IPS DF 19.7 (cell line): ENCODE measurements around the gene PLCD3.
A peak's percentile ranks its signal among the peaks of the same experiment; 100 is the strongest.

ENCODE experiments used
- DNase-seq: peaks from one replicate; pipeline ENCODE4 v3.0.0-alpha.2; 2013; ENCODE audit warnings: low read depth, low spot score

PLCD3 gene

DNA sequence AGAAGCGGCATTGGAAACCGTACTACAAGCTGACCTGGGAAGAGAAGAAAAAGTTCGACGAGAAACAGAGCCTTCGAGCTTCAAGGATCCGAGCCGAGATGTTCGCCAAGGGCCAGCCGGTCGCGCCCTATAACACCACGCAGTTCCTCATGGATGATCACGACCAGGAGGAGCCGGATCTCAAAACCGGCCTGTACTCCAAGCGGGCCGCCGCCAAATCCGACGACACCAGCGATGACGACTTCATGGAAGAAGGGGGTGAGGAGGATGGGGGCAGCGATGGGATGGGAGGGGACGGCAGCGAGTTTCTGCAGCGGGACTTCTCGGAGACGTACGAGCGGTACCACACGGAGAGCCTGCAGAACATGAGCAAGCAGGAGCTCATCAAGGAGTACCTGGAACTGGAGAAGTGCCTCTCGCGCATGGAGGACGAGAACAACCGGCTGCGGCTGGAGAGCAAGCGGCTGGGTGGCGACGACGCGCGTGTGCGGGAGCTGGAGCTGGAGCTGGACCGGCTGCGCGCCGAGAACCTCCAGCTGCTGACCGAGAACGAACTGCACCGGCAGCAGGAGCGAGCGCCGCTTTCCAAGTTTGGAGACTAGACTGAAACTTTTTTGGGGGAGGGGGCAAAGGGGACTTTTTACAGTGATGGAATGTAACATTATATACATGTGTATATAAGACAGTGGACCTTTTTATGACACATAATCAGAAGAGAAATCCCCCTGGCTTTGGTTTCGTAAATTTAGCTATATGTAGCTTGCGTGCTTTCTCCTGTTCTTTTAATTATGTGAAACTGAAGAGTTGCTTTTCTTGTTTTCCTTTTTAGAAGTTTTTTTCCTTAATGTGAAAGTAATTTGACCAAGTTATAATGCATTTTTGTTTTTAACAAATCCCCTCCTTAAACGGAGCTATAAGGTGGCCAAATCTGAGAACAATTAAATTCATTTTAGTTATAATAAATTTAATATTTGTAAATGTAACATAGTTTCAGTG lies 17.7 kb upstream of the PLCD3 start:
- DNase-seq, result no peak

DNA sequence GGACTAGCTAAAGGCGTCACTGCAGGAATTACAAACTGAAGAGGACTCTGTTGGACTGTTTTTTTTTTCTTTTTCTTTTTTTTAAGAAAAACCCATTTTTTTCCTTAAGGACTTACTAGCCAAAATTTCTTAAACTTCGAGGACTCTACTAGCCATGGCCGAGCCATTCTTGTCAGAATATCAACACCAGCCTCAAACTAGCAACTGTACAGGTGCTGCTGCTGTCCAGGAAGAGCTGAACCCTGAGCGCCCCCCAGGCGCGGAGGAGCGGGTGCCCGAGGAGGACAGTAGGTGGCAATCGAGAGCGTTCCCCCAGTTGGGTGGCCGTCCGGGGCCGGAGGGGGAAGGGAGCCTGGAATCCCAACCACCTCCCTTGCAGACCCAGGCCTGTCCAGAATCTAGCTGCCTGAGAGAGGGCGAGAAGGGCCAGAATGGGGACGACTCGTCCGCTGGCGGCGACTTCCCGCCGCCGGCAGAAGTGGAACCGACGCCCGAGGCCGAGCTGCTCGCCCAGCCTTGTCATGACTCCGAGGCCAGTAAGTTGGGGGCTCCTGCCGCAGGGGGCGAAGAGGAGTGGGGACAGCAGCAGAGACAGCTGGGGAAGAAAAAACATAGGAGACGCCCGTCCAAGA lies 16.8 kb upstream of the PLCD3 start:
- DNase-seq, result no peak

DNA sequence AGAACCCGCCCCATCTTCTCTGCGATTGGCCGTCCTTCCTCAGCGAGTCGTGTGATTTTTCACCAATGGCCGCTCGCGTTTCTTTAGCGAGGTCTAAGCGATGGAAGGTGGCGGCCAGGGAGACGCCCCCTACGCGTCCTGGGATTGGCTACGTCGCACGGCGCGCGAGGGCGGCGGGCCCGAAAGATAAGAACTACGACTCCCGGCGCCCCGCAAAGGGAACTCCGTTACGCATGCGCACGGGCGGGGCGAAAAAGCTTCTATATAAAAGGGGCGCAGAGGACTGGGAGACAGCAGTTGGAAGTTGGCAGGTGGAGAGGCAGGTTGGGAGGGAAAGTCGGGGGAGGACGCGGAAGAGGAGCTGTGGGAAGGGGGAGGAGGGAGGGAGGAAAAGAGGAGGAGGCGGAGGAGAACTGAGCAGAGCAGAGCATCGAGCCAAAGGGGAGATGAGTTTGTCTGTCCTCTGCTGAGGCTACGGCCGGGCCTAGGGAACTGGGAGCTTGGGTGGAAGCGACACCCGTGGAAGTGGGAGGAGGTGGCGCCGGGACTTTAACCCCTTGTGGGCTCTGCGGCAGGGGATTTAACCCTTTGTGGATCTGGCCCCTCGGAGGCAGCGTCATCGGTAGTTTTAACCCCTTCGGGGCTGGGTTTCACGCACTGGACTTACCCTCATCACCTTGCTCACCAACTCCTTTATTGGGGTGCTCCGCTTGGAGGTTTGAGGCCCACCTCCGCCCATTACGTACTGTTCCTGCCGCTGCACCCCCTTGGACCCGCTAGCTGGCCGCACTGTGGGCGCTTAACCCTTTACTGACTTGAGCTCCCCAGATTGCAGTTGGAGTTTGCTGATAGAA lies 16.1 kb upstream of the PLCD3 start, which contains the start of gene HEXIM1:
Gene HEXIM1 (plus strand): TSS at position 293 of the 854 bp plus-strand sequence. CDS start 716 bp downstream, outside the sequence.
- peak; percentile 98 for DNase-seq

DNA sequence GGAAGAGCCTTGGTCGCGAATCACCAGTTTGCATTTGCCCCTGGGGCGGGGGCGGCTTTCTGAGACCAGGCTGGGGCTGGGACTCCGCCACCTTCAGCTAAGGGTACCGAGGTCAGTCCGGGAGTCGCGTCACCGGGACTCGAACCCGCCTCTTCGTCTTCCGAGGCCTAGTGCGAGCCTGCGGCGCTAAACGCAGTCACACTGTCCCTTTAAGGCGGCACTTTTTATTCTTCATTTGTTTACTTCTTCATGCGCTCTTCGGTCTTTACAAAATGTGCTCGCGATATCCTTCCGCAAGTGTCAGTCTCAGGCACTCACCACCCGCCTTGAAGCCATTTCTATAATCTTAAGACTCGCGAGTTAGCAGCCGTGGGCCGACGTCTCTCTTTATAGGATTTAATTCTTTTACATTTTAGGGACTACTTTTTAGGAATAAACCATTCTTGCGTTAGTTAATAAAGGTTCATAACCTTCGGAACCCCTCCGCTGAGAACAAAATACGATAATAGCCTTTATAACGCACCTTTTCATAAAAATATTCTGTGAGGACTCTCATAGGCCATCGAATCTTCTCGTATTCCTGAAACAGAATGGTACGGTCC lies 15.4 kb upstream of the PLCD3 start:
- peak; percentile 93 for DNase-seq

DNA sequence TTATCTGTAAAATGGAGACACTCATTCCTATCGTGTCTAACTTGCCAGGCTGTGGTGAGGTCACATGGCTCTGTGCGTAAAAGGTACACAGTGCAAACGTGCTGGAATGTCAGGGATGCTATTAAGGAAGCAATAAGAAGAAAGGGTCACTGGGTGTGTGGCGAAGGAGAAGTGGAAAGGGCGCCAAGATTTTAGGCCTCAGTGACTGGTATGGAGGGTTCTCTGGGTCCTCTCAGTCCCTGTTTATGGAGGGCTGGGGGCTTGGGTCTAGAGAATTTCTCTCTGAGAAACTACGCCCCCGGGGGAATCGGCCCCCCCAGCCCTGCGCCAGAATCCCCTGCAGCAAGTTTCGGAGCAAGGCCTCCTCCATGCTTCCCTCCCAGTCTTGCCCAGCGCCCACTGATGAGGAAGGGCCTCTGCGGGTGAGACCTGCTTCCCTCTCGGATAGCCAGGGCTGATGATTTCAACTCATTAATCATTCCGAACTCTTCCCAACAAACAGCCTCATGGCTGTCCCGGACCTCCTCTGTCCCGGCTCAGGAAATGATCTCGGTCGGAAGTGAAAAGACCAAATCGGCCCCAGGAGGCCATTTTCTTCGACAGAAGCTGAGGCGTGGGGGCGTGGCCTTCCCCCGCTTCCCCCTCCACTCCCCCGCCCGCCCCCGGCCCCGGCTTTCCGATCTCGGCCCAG lies 14.7 kb upstream of the PLCD3 start:
- no peak for DNase-seq

DNA sequence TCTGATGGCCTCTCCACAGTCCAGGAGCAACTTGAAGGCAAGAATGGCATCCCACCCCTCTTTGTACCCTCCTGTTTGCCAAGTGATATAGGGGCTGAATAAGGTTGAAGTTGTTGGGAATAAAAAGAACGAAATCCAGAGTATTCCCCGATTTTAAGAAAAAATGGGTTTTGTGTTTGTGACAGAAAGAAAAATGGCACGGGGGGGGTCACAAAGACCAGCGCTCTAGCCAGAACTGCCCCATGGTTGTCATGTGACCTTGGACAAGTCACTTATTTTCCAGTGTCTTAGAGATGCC lies 14.2 kb upstream of the PLCD3 start:
- DNase-seq, result no peak

DNA sequence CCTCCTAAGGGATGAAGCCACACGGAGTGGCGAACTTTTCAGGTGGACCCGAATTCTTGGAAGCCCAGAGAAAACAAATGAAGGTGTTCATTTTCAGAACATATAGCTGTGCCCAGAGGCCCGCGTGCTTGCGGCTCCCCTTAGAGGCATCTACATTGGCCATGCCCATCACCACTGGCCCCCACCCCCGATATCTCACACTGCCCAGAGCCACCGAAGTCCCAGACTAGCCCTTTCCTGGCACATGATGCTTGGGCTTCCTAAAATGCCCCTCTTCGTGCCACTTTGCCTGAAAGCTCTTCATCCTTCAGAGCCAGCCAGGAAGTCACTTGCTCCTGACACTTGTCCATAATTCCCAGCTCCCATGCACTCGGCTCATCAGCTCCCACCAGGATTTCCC lies 13.9 kb upstream of the PLCD3 start:
- no peak for DNase-seq

DNA sequence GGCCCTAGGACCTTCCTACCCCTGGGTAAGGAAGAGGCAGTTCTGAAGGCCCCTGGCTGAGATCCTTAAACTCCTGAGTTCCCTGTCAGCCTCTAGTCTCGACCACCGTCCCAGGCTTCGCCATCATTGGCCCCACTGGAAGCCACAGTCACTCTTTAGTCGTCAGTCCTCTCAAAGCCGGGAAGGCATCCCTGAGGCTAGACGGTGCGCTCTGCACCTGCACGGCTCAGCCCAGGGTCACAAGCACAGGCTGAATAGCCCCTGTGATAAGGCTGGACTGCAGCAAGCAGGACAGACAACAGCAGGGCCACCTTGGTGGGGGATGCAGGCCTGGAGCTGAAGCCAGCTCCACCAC lies 12.7 kb upstream of the PLCD3 start:
- DNase-seq, result no peak

DNA sequence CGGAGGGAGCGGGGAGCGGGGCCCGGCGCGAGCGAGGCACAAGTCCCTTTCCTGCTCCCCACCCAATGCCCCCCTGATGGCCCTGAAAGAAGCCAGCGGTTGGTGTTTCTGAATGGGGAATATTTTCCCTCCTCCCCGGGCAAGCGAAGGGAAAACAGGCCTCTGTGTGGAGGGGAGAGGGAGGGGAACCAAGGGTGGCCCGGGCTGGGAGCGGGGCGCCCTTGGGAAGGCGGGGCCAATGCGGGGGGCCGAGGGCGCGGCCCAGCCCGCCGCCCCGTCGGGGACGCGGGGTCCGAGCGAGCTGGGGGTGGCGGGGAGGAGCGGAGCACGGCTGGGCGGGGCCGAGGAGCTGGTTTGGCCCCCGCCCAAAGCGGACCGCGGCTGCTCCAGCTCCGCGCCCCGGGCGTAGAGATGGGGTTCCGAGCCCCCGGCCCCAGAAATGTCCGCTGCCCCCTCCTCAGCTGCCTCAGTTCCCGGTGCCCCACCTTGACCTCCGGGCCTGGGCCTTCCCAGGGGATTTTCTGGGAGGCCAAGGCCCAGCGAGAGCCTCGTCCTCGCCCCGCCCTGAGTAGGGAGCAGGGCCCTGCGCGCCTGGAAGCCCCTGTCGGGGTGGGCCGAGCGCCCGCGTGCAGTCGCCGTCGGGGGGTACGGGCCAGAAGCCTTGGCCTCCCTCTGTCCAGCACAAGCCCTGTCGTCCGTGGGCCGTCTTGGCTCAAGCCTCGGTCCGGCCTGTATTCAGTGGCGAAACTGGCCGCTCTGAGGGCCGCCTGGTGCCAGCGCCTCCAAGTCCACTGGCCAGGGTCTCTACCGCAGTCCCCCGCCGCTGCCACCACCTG lies 12.1 kb upstream of the PLCD3 start:
- DNase-seq, result no peak

DNA sequence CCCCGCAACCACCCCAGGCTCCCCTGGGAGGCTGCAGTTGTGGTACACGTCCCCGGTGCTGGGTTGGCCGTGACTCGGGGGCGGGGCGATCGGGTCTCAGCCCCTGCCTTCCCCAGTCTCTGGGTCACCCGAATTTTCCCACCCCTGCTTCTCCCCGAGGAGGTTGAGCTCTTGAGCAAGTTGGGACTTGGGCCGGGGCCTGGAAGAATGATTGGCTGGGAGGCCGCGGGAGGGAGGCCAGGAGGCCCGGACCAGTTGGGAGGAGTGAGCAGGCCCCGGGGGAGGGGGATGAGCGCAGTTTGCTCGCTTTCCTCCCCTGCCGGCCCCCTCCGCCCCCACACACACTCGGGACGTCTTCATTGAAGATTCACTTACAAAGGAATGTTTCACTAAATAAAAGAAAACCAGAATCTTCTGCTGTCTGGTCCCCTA lies 11.5 kb upstream of the PLCD3 start:
- DNase-seq, result no peak

DNA sequence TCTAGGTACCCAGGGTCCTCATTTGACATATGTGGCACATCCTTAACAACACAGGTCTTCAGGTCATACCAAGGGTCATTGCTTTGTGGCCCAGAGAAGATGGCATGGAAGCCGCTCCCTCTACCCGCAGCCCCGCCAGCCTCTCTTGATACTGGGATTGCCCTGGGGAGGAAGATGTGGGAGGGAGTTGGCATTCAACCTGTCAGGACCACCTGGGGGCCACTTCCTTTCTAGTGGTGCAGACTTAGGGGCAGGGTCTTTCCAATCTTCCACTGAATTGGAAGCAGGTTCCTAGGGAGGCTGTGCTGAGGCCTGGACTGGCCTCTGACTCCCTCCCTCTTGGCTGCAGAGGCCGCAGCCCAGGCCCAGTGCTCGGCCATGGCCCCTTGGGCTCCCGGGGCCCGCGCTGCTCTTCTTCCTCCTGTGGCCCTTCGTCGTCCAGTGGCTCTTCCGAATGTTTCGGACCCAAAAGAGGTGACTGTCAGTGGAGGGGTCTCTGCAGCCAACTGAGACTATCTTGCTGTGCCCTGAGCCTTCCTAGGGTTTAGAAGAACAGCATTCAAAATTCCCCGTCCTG lies 10.9 kb upstream of the PLCD3 start:
- no peak for DNase-seq

DNA sequence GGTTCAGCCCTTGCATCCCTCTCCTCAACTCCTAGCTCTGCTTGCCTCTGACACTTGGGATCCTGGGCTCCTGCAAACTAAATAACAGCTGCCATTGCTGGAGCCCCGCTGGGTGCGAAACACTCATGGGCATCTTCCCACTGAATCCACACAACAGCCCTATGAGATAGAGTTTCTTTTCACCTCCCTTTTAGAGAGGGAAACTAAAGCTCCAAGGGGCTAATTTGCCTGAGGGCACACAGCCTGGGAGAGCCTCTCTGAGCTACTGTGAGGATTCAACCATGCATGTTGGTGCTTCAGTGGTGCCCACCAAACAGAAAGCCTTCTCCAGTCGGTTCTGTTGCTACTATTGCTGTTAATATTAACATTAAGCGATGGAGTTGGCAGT lies 7.2 kb upstream of the PLCD3 start:
- DNase-seq, result no peak

DNA sequence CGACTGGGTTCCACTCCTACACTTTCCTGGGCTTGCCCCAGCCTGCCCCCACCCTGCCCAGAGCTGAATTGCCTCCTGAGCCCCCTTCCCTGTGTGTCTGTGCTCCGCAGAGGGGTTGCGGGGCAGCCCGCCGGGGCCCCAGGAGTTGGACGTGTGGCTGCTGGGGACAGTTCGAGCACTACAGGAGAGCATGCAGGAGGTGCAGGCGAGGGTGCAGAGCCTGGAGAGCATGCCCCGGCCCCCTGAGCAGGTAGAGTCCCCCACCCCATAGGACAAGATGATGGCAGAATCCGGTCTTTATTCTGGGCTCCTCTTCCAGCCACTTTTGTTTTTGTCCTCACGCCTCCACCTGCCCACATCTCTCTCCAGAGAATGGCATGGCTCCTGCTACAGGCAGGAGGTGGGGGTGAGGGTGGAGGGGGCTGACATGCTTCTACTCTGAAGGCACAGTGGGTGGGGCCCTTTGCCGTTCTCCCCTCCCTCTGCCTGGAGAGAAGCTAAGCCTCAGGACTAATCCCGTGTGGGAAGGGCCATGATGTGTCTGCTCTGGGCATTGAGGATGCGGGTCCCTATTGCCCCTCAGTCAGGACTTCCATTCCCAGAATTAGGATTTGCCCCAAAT lies 6.7 kb upstream of the PLCD3 start:
- DNase-seq, result no peak

DNA sequence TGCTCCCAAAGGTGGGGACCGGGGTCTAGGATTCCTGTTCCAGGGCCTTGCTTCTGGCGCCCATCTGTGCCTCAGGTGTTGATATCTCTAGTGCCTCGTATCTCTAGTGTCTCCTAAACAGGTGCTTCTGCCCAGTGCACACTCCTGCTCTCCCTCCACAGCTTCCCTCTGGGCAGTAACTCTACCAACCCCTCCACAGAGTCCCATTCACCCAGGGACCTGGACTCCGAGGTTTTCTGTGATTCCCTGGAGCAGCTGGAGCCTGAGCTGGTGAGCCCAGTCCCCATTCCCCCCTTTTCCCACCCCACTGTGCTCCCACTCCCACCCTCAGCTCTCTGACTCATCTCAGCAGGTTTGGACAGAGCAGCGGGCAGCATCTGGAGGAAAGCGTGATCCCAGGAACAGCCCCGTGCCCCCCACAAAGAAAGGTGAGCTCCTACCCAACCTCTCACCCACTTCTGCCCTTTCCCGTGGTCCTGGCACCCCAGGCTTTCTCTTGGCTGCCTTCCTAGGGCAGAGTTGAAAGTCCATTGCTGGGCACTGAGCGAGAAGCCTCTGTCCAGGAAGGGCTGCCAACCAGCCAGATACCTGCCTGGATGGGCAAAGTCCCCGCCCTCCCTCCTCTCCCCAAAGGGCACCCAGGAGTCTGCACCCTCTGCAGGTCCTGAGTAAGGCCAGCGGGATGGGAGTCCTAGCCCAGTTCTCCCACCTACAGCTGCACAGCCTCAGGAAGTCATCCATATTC lies 5.4 kb upstream of the PLCD3 start:
- no peak for DNase-seq

DNA sequence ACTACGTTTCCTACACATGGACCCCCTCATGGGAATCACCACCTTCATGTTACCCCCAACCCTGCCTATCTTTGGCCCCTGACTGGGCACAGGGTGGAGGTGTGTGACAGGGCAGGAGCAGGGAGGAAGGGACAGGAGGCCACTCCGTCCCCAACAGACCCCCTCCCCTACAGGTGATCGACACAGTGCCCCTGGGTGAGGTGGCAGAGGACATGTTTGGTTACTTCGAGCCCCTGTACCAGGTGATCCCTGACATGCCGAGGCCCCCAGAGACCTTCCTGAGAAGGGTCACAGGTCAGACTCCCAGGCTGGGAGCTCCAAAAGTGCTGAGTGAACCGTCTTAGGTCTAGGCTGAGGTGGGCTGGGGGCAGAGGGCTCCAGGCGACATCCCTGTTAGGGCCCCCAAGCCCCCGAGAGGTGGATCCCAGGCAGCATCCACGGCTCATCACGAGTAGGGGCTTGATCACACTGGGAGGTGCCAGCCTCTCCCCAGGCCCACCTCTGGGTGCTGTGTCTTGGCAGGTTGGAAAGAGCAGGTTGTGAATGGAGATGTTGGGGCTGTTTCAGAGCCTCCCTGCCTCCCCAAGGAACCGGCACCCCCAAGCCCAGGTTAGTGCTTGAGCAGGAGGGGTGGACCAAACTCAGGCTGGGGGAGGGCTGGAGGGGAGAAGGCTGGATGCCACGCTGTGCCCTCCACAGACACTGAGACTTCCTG lies 4.7 kb upstream of the PLCD3 start:
- no peak for DNase-seq

DNA sequence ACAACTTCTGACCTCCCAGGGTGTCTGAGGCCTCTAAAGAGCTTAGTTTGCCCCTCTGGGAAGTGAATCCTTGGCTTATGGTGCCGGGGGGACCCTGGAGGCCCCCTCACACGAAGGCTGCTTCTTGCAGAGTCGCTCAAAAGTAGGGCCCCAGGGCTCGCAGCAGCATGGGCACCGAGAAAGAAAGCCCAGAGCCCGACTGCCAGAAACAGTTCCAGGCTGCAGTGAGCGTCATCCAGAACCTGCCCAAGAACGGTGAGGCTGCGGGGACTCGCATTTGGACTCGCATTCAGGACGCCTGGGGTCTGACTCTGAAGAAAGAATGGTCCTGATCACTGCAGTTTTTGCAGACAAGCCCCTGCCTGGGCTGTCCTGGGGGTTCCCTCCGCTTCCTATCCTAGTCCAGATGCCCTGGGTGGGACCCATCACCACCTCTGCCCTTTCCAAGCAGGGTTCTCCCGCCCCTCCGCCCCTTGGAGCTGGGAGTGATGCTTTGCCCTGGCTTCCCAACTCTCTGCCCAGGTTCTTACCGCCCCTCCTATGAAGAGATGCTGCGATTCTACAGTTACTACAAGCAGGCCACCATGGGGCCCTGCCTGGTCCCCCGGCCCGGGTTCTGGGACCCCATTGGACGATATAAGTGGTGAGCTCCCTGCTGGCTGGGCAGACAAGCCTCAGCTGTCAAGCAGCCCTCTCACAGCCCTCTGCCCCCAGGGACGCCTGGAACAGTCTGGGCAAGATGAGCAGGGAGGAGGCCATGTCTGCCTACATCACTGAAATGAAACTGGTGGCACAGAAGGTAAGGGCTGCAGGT lies 3.9 kb upstream of the PLCD3 start:
- DNase-seq, result no peak
